Epithelial cell of proximal tubule (primary cell): ENCODE data around the gene CLIC1. TPM values are rescaled to one million over a fixed set of nuclear protein-coding genes. Genes with fewer than 3 reads are reported as not detected.

ENCODE experiments used
- DNase-seq: peaks from one replicate; pipeline ENCODE4 v3.0.0-alpha.2; 2011; ENCODE audit warnings: low read depth
- H3K4me3 ChIP-seq: 2 replicates; pipeline ENCODE4 v1.5.1; 2011; ENCODE audit warnings: low read depth, mild to moderate bottlenecking, low read length
- CTCF ChIP-seq: conservative IDR thresholded peaks from 2 replicates; pipeline ENCODE4 v1.5.1; 2012; ENCODE audit warnings: low read depth, mild to moderate bottlenecking, low read length
- total RNA-seq: library from RNA; depleted of rRNA; stranded (reverse); fragments of >200 nt; gene quantifications from 2 replicates; pipeline ENCODE4 v1.2.3, GENCODE V29; 2015

Gene CLIC1
- total RNA-seq, 1 donor from 2014 or later: 938 TPM

- DNase-seq: no peak
- no peak for TF ChIP-seq CTCF
- no peak overlapping the region for H3K4me3 ChIP-seq
These were observed 45.3 kb downstream of the CLIC1 start for GRCh38 chr6:31691078-31691463.

- no peak for DNase-seq
- H3K4me3 ChIP-seq: no peak overlapping the region
- no peak for TF ChIP-seq CTCF
These were observed 45.9 kb downstream of the CLIC1 start for GRCh38 chr6:31690231-31691077.

GRCh38 chr6:31689249-31690110 is 46.9 kb downstream of the CLIC1 start:
- TF ChIP-seq CTCF: peak; percentile 67
- no peak for DNase-seq
- H3K4me3 ChIP-seq: no peak overlapping the region

- DNase-seq: no peak
- no peak for TF ChIP-seq CTCF
These were observed 48.3 kb downstream of the CLIC1 start for GRCh38 chr6:31687860-31688693.

GRCh38 chr6:31687321-31687720 is 49.0 kb downstream of the CLIC1 start:
- no peak for DNase-seq
- TF ChIP-seq CTCF: no peak
- no peak overlapping the region for H3K4me3 ChIP-seq

More at GRCh38 chr6:31687860-31688693, 48.3 kb downstream of the CLIC1 start:
- no peak overlapping the region for H3K4me3 ChIP-seq

GRCh38 chr6:31686483-31686882 is 49.8 kb downstream of the CLIC1 start:
- H3K4me3 ChIP-seq: no peak overlapping the region
- TF ChIP-seq CTCF: no peak
- DNase-seq: no peak
